HUES64 (cell line): ENCODE data around the gene ACCS.

Source experiments
- H3K27ac ChIP-seq: 2 replicates; pipeline ENCODE4 v1.7.0; 2013; ENCODE audit warnings: low read depth, low read length, inconsistent platforms
- H3K27me3 ChIP-seq: 2 replicates; pipeline ENCODE4 v1.6.1; 2013; ENCODE audit warnings: mild to moderate bottlenecking, low read length; ENCODE audit not compliant: insufficient read depth
- H3K36me3 ChIP-seq: 2 replicates; pipeline ENCODE4 v1.6.1; 2013; ENCODE audit warnings: mild to moderate bottlenecking, low read length; ENCODE audit not compliant: insufficient read depth
- H3K4me1 ChIP-seq: 2 replicates; pipeline ENCODE4 v1.6.1; 2013; ENCODE audit warnings: mild to moderate bottlenecking, low read length, moderate library complexity; ENCODE audit not compliant: insufficient read depth
- H3K4me3 ChIP-seq: 2 replicates; pipeline ENCODE4 v1.5.1; 2013; ENCODE audit warnings: mild to moderate bottlenecking, low read length, moderate library complexity
- H3K9ac ChIP-seq: 2 replicates; pipeline ENCODE4 v1.6.1; 2013; ENCODE audit warnings: mild to moderate bottlenecking, low read depth, low read length
- H3K9me3 ChIP-seq: 2 replicates; pipeline ENCODE4 v1.6.1; 2013; ENCODE audit warnings: low read depth, low read length; ENCODE audit not compliant: insufficient read depth
- whole genome bisulfite sequencing: fragments of 150-250, 120-280 bp; methylation state at CpG from one replicate; pipeline ENCODE4 v1.1.7; 2013; ENCODE audit warnings: missing lambda C conversion rate; 5-methylcytosine and 5-hydroxymethylcytosine counted together

Gene ACCS

GRCh38 chr11:44090539-44090938, 24.5 kb downstream of the ACCS start:
- peaks cover 3% of the 10 kb centered on the region; the same call in 1 of the 2 replicates for H3K9me3 ChIP-seq
- H3K4me3 ChIP-seq: no peak overlapping the region
- no peaks in the 10 kb centered on the region for H3K36me3 ChIP-seq
- H3K9ac ChIP-seq: no peak overlapping the region
- H3K27me3 ChIP-seq: peaks cover 6% of the 10 kb centered on the region; the same call in 1 of the 2 replicates
- no CpG with 5 or more reads among the region's 1 CpG for WGBS
- no peak overlapping the region for H3K27ac ChIP-seq
- H3K4me1 ChIP-seq: peaks cover 3% of the 10 kb centered on the region; the same call in 1 of the 2 replicates

- Histone ChIP-seq H3K4me3 (no peak overlapping the region), H3K9me3 (no peaks in the 10 kb centered on the region), H3K4me1 (peaks cover 9% of the 10 kb centered on the region), H3K27me3 (peaks cover 14% of the 10 kb centered on the region), H3K9ac (no peak overlapping the region), H3K36me3 (no peaks in the 10 kb centered on the region), H3K27ac (no peak overlapping the region)
- 48% methylated on average over 10 of the region's 11 CpGs for WGBS
These were observed 28.3 kb downstream of the ACCS start for GRCh38 chr11:44094260-44094868.

- Histone ChIP-seq H3K27me3 (peaks cover 13% of the 10 kb centered on the region), H3K9me3 (no peaks in the 10 kb centered on the region), H3K36me3 (no peaks in the 10 kb centered on the region), H3K9ac (peak within 1 kb of the TSS; percentile 71), H3K4me1 (peaks cover 9% of the 10 kb centered on the region), H3K27ac (no peak within 1 kb of the TSS), H3K4me3 (peak within 1 kb of the TSS; percentile 91)
- WGBS: under 1% methylated on average over 83 of the region's 83 CpGs
These were observed 29.7 kb downstream of the ACCS start, which contains the start of gene EXT2 for GRCh38 chr11:44095506-44096359. Gene EXT2, plus strand, starts transcription at chr11:44095678. Its CDS starts 12,035 bp downstream, at chr11:44107713.

- no peaks in the 10 kb centered on the region for H3K9me3 ChIP-seq
- no peak overlapping the region for H3K27ac ChIP-seq
- WGBS: 14% methylated on average over 18 of the region's 18 CpGs
These were observed 30.5 kb downstream of the ACCS start for GRCh38 chr11:44096360-44097185.

GRCh38 chr11:44097821-44098220, 31.8 kb downstream of the ACCS start:
- peaks cover 11% of the 10 kb centered on the region for H3K27me3 ChIP-seq
- H3K27ac ChIP-seq: no peak overlapping the region
- no peaks in the 10 kb centered on the region for H3K9me3 ChIP-seq
- no peaks in the 10 kb centered on the region for H3K36me3 ChIP-seq
- H3K4me1 ChIP-seq: peaks cover 9% of the 10 kb centered on the region
- no peak overlapping the region for H3K4me3 ChIP-seq
- WGBS: 89% methylated on average over 2 of the region's 2 CpGs
- no peak overlapping the region for H3K9ac ChIP-seq

More at GRCh38 chr11:44096360-44097185, 30.5 kb downstream of the ACCS start:
- H3K4me3 ChIP-seq: peak overlapping the region; percentile 91
- H3K27me3 ChIP-seq: peaks cover 11% of the 10 kb centered on the region
- no peak overlapping the region for H3K9ac ChIP-seq
- peaks cover 9% of the 10 kb centered on the region for H3K4me1 ChIP-seq
- no peaks in the 10 kb centered on the region for H3K36me3 ChIP-seq

- no peaks in the 10 kb centered on the region for H3K9me3 ChIP-seq
- no peaks in the 10 kb centered on the region for H3K36me3 ChIP-seq
- H3K4me1 ChIP-seq: peaks cover 6% of the 10 kb centered on the region; the same call in 1 of the 2 replicates
- WGBS: 98% methylated on average over 2 of the region's 2 CpGs
- H3K9ac ChIP-seq: no peak overlapping the region
- H3K27ac ChIP-seq: no peak overlapping the region
- H3K4me3 ChIP-seq: no peak overlapping the region
- peaks cover 8% of the 10 kb centered on the region for H3K27me3 ChIP-seq
These were observed 35.0 kb downstream of the ACCS start for GRCh38 chr11:44101098-44101497.

- Histone ChIP-seq H3K27ac (no peak overlapping the region), H3K36me3 (peaks cover 14% of the 10 kb centered on the region), H3K9ac (no peak overlapping the region), H3K9me3 (no peaks in the 10 kb centered on the region), H3K4me3 (no peak overlapping the region), H3K27me3 (no peaks in the 10 kb centered on the region), H3K4me1 (no peaks in the 10 kb centered on the region)
- WGBS: 87% methylated on average over 3 of the region's 5 CpGs
These were observed 38.6 kb downstream of the ACCS start for GRCh38 chr11:44104481-44105294.

- Histone ChIP-seq H3K36me3 (peaks cover 21% of the 10 kb centered on the region), H3K27ac (no peak overlapping the region), H3K9me3 (no peaks in the 10 kb centered on the region), H3K27me3 (no peaks in the 10 kb centered on the region), H3K9ac (no peak overlapping the region), H3K4me3 (no peak overlapping the region), H3K4me1 (0 out of 2 replicates have a peak, but pooled peaks cover 1% of the 10 kb centered on the region)
- WGBS: 95% methylated on average over 6 of the region's 6 CpGs
These were observed 42.2 kb downstream of the ACCS start for GRCh38 chr11:44108260-44108659.

GRCh38 chr11:44110231-44110679, 44.2 kb downstream of the ACCS start:
- Histone ChIP-seq H3K9me3 (no peaks in the 10 kb centered on the region), H3K27me3 (no peaks in the 10 kb centered on the region), H3K27ac (no peak overlapping the region), H3K36me3 (peaks cover 34% of the 10 kb centered on the region), H3K4me1 (peaks cover 8% of the 10 kb centered on the region; the same call in 1 of the 2 replicates), H3K4me3 (no peak overlapping the region), H3K9ac (no peak overlapping the region)
- WGBS: 15% methylated on average over 4 of the region's 4 CpGs

- Histone ChIP-seq H3K9me3 (no peaks in the 10 kb centered on the region), H3K9ac (no peak overlapping the region), H3K27me3 (no peaks in the 10 kb centered on the region), H3K27ac (no peak overlapping the region), H3K4me3 (no peak overlapping the region), H3K4me1 (peaks cover 8% of the 10 kb centered on the region; the same call in 1 of the 2 replicates), H3K36me3 (peaks cover 48% of the 10 kb centered on the region)
- 88% methylated on average over 6 of the region's 7 CpGs for WGBS
These were observed 46.2 kb downstream of the ACCS start for GRCh38 chr11:44112091-44112821.
